ENCODE measurements around the gene IP6K3.

The IP6K3 gene, protein sequence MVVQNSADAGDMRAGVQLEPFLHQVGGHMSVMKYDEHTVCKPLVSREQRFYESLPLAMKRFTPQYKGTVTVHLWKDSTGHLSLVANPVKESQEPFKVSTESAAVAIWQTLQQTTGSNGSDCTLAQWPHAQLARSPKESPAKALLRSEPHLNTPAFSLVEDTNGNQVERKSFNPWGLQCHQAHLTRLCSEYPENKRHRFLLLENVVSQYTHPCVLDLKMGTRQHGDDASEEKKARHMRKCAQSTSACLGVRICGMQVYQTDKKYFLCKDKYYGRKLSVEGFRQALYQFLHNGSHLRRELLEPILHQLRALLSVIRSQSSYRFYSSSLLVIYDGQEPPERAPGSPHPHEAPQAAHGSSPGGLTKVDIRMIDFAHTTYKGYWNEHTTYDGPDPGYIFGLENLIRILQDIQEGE

DNA sequence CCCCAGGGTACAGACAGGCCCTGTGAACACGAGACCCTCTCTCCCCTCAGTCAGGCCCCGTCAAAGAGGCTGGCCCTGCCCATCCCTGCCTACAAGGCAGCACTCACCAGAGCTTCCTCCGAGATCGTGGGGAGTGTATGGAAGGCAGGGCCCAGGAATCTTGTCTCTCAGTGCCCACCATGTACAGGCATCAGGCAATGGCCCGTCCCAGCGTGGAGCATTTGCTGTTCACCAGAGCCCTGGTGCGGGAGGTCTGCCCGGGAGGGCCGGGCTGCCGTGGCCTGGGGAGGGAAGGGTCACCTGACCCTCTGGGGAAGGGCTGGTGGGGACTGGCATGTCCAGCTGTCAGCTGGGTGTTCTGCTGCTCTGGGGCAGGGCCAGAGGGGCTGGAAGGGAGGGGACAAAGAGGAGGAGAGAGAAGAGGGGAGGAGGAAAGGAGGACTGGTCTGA lies at the start of gene IP6K3:
TSS of gene IP6K3 (minus strand) at position 255 of the 450 bp plus-strand sequence. CDS start 11,429 bp downstream, outside the sequence.
- H3K27me3 ChIP-seq (ENCODE audit: insufficient read depth, low read depth, severe bottlenecking): no peaks in the 10 kb centered on the region
- DNase-seq: no peak
- no peaks in the 10 kb centered on the region for H3K9me3 ChIP-seq (ENCODE audit: severe bottlenecking)
- no peaks in the 10 kb centered on the region for H3K36me3 ChIP-seq
- no peak for TF ChIP-seq CTCF (IDR thresholded peaks at IDR 0.05; ENCODE audit: low read depth, low read length)
- no peak within 1 kb of the TSS for H3K4me3 ChIP-seq (ENCODE audit: low read depth, low read length)
- H3K27ac ChIP-seq: peak within 1 kb of the TSS; percentile 87

DNA sequence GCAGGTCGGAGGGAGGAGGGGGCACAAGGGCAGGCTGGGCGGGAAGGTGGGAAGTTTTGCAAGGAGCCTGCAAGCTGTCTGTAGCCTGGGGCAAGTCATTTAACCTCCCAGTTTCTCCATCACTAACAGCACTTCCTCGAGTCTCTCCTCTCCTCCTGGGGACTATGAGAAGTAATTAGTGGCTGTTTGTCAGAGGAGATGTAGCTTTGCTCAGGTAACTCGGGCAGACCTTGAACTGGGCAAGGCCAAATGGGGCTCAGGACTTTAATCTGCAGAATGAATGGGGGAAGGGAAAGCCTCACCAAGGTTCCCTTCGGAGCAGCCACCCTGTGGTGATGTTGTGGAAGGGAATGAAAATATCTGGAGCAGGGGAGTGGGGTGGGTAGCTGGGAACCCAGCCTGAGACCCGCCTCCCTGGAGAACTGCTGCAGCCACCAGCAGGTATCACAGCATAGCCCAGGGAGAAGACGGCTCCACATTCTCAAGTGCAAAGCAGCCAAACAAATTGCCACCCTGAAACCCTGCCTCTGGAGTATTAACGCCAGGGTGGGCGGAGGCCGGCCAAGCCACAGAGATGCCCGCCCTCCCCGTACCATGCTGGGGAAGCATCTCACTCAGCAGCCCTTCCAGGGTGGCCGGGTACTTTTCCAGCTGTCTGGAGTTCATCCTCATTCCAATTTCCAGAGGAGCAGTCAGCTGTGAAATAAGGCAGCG lies 48.4 kb upstream of the IP6K3 start:
- Histone ChIP-seq H3K9me3 (ENCODE audit: severe bottlenecking) (no peaks in the 10 kb centered on the region), H3K4me3 (ENCODE audit: low read depth, low read length) (no peak overlapping the region), H3K27me3 (ENCODE audit: insufficient read depth, low read depth, severe bottlenecking) (no peaks in the 10 kb centered on the region), H3K36me3 (no peaks in the 10 kb centered on the region), H3K27ac (peak overlapping the region; percentile 3)
- DNase-seq: peak; percentile 88
- peak; percentile 64 for TF ChIP-seq CTCF (IDR thresholded peaks at IDR 0.05; ENCODE audit: low read depth, low read length)

- Histone ChIP-seq H3K27me3 (ENCODE audit: insufficient read depth, low read depth, severe bottlenecking) (no peaks in the 10 kb centered on the region), H3K27ac (no peak overlapping the region), H3K36me3 (peaks cover 4% of the 10 kb centered on the region), H3K4me3 (ENCODE audit: low read depth, low read length) (no peak overlapping the region), H3K9me3 (ENCODE audit: severe bottlenecking) (no peaks in the 10 kb centered on the region)
- no peak for DNase-seq
- TF ChIP-seq CTCF (IDR thresholded peaks at IDR 0.05; ENCODE audit: low read depth, low read length): no peak
These were observed 46.3 kb upstream of the IP6K3 start for GRCh38 chr6:33792981-33793380.

DNA sequence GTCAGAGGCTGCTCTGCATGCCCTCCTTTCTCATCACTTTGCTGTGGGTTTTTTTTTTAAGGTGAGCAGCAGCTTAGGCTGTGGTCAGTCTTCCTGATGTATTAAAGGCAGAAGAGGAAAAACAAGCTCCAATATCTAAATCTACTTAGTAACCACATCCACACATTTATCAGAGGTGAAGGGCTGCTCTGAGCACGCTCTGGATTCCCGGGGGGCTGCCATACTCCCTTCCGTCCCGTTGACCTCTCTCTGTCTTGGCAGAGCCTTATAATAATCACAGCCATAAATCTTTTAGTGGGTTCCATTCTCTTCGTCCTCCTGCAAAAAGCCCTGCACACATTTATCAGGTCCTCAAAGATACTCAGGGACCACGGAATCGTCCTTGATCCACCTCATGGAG lies 44.9 kb upstream of the IP6K3 start:
- H3K27me3 ChIP-seq (ENCODE audit: insufficient read depth, low read depth, severe bottlenecking): no peaks in the 10 kb centered on the region

GRCh38 chr6:33790910-33791309 lies 44.2 kb upstream of the IP6K3 start:
- H3K9me3 ChIP-seq (ENCODE audit: severe bottlenecking): no peaks in the 10 kb centered on the region
- H3K27ac ChIP-seq: no peak overlapping the region
- no peak overlapping the region for H3K4me3 ChIP-seq (ENCODE audit: low read depth, low read length)
- TF ChIP-seq CTCF (IDR thresholded peaks at IDR 0.05; ENCODE audit: low read depth, low read length): no peak
- H3K36me3 ChIP-seq: peaks cover 20% of the 10 kb centered on the region
- DNase-seq: no peak
- no peaks in the 10 kb centered on the region for H3K27me3 ChIP-seq (ENCODE audit: insufficient read depth, low read depth, severe bottlenecking)

More for the DNA sequence above, 44.9 kb upstream of the IP6K3 start:
- H3K4me3 ChIP-seq (ENCODE audit: low read depth, low read length): no peak overlapping the region
- TF ChIP-seq CTCF (IDR thresholded peaks at IDR 0.05; ENCODE audit: low read depth, low read length): no peak
- H3K9me3 ChIP-seq (ENCODE audit: severe bottlenecking): no peaks in the 10 kb centered on the region
- H3K27ac ChIP-seq: no peak overlapping the region
- peaks cover 14% of the 10 kb centered on the region for H3K36me3 ChIP-seq
- no peak for DNase-seq
